ENCODE measurements around the gene TMEM132C.

TMEM132C gene

GRCh38 chr12:128715485-128715884, 448.5 kb downstream of the TMEM132C start:
- DNase-seq (ENCODE audit: extremely low spot score) = no peak
- POLR2A ChIA-PET = no interaction called here
- TF ChIP-seq SP1 (IDR thresholded peaks at IDR 0.05) (no peak), SUZ12 (IDR thresholded peaks at IDR 0.05) (no peak), ELF4 (IDR thresholded peaks at IDR 0.05) (no peak), ZNF384 (IDR thresholded peaks at IDR 0.05) (no peak), FOXK2 (IDR thresholded peaks at IDR 0.05) (no peak), FOXM1 (IDR thresholded peaks at IDR 0.05; ENCODE audit: borderline replicate concordance) (no peak), NFRKB (IDR thresholded peaks at IDR 0.05) (no peak), BHLHE40 (IDR thresholded peaks at IDR 0.05; ENCODE audit: borderline replicate concordance) (no peak), HDGF (IDR thresholded peaks at IDR 0.05; ENCODE audit: borderline replicate concordance) (no peak), ARNT (IDR thresholded peaks at IDR 0.05) (no peak), PKNOX1 (IDR thresholded peaks at IDR 0.05) (no peak), CTBP1 (IDR thresholded peaks at IDR 0.05; ENCODE audit: borderline replicate concordance) (no peak), L3MBTL2 (conservative IDR thresholded peaks at IDR 0.05) (no peak), TARDBP (IDR thresholded peaks at IDR 0.05) (no peak), LEF1 (IDR thresholded peaks at IDR 0.05; ENCODE audit: borderline replicate concordance) (no peak), FOXA1 (IDR thresholded peaks at IDR 0.05) (no peak)
- CTCF ChIA-PET = no interaction called here

- no peak for DNase-seq (ENCODE audit: extremely low spot score)
- ChIA-PET POLR2A (no interaction called here), CTCF (no interaction called here)
- no peak for TF ChIP-seq LEF1 (IDR thresholded peaks at IDR 0.05; ENCODE audit: borderline replicate concordance)
- TF ChIP-seq ZNF384 (IDR thresholded peaks at IDR 0.05) = no peak
- TF ChIP-seq FOXM1 (IDR thresholded peaks at IDR 0.05; ENCODE audit: borderline replicate concordance) = no peak
- no peak for TF ChIP-seq NFRKB (IDR thresholded peaks at IDR 0.05)
- no peak for TF ChIP-seq PKNOX1 (IDR thresholded peaks at IDR 0.05)
- TF ChIP-seq ELF4 (IDR thresholded peaks at IDR 0.05) = no peak
- TF ChIP-seq ARNT (IDR thresholded peaks at IDR 0.05) = no peak
- no peak for TF ChIP-seq TARDBP (IDR thresholded peaks at IDR 0.05)
- no peak for TF ChIP-seq HDGF (IDR thresholded peaks at IDR 0.05; ENCODE audit: borderline replicate concordance)
- TF ChIP-seq L3MBTL2 (conservative IDR thresholded peaks at IDR 0.05) = no peak
- TF ChIP-seq BHLHE40 (IDR thresholded peaks at IDR 0.05; ENCODE audit: borderline replicate concordance) = no peak
Measured at GRCh38 chr12:128724468-128725046, 457.6 kb downstream of the TMEM132C start.

GRCh38 chr12:128726886-128727285, 459.9 kb downstream of the TMEM132C start:
- POLR2A ChIA-PET = no interaction called here
- no peak for DNase-seq (ENCODE audit: extremely low spot score)
- TF ChIP-seq FOXA1 (IDR thresholded peaks at IDR 0.05) (no peak), PKNOX1 (IDR thresholded peaks at IDR 0.05) (no peak)
- CTCF ChIA-PET = no interaction called here

- ChIA-PET POLR2A (no interaction called here), CTCF (no interaction called here)
- no peak for DNase-seq (ENCODE audit: extremely low spot score)
- TF ChIP-seq SUZ12 (IDR thresholded peaks at IDR 0.05) (no peak), PKNOX1 (IDR thresholded peaks at IDR 0.05) (no peak), NFRKB (IDR thresholded peaks at IDR 0.05) (no peak), CTBP1 (IDR thresholded peaks at IDR 0.05; ENCODE audit: borderline replicate concordance) (no peak), BHLHE40 (IDR thresholded peaks at IDR 0.05; ENCODE audit: borderline replicate concordance) (no peak), FOXA1 (IDR thresholded peaks at IDR 0.05) (no peak), HDGF (IDR thresholded peaks at IDR 0.05; ENCODE audit: borderline replicate concordance) (no peak), SP1 (IDR thresholded peaks at IDR 0.05) (no peak), LEF1 (IDR thresholded peaks at IDR 0.05; ENCODE audit: borderline replicate concordance) (no peak), ARNT (IDR thresholded peaks at IDR 0.05) (no peak), ZNF384 (IDR thresholded peaks at IDR 0.05) (no peak), L3MBTL2 (conservative IDR thresholded peaks at IDR 0.05) (no peak), FOXK2 (IDR thresholded peaks at IDR 0.05) (no peak), FOXM1 (IDR thresholded peaks at IDR 0.05; ENCODE audit: borderline replicate concordance) (no peak), TARDBP (IDR thresholded peaks at IDR 0.05) (no peak), ELF4 (IDR thresholded peaks at IDR 0.05) (no peak)
Measured at GRCh38 chr12:128727461-128727860, 460.5 kb downstream of the TMEM132C start.

GRCh38 chr12:128727999-128728398, 461.0 kb downstream of the TMEM132C start:
- TF ChIP-seq ARNT (IDR thresholded peaks at IDR 0.05) (no peak), ZNF384 (IDR thresholded peaks at IDR 0.05) (no peak), LEF1 (IDR thresholded peaks at IDR 0.05; ENCODE audit: borderline replicate concordance) (no peak), NFRKB (IDR thresholded peaks at IDR 0.05) (no peak), SUZ12 (IDR thresholded peaks at IDR 0.05) (no peak), HDGF (IDR thresholded peaks at IDR 0.05; ENCODE audit: borderline replicate concordance) (no peak), FOXM1 (IDR thresholded peaks at IDR 0.05; ENCODE audit: borderline replicate concordance) (no peak), SP1 (IDR thresholded peaks at IDR 0.05) (no peak), PKNOX1 (IDR thresholded peaks at IDR 0.05) (no peak), L3MBTL2 (conservative IDR thresholded peaks at IDR 0.05) (no peak), CTBP1 (IDR thresholded peaks at IDR 0.05; ENCODE audit: borderline replicate concordance) (no peak), BHLHE40 (IDR thresholded peaks at IDR 0.05; ENCODE audit: borderline replicate concordance) (no peak), FOXA1 (IDR thresholded peaks at IDR 0.05) (no peak), ELF4 (IDR thresholded peaks at IDR 0.05) (no peak), FOXK2 (IDR thresholded peaks at IDR 0.05) (no peak), TARDBP (IDR thresholded peaks at IDR 0.05) (no peak)
- POLR2A ChIA-PET = no interaction called here
- no peak for DNase-seq (ENCODE audit: extremely low spot score)
- CTCF ChIA-PET = no interaction called here
